NCI-H146 treated with DMSO at 0.1 percent for 48 hours (cell line): ENCODE data around the gene MOGAT1.
"Not testable (repeated sequence)": the region's sequence is repeated elsewhere in the genome, so short reads cannot be mapped to it uniquely, and the experiment has no call there.

Source experiments
- DNase-seq: peaks from one replicate; lab custom pipeline; 2025; ENCODE audit not compliant: unreplicated experiment; lab: John Stamatoyannopoulos, UW

Gene MOGAT1

DNA sequence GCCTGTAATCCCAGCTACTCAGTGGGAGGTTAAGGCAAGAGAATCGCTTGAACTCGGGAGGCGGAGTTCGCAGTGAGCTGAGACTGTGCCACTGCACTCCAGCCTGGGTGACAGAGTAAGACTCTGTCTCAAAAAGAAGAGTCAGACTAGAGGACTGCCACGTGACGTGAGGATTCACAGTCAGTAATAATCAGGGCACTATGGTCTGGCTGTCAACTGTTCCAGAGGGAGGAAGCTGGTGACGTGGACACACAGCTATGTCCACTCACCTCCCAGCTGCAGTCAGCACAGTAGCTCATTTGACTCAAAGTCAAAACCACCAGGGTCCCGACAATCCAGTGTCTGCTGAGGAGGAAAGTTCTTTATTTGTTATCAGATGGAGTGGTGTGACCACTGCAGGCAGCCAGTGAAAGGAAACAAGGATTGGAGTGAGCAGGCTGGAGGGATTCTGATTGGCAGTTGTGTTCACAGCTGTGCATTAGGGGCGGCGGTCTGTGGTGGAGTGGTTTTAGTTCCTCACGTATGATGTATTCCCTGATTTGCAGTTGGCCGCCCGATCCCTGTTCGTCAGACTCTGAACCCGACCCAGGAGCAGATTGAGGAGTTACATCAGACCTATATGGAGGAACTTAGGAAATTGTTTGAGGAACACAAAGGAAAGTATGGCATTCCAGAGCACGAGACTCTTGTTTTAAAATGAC, 37.9 kb downstream of the MOGAT1 start:
- peak; percentile 74 for DNase-seq

- DNase-seq, result no peak
These were observed 39.3 kb downstream of the MOGAT1 start for GRCh38 chr2:222710736-222711135.

DNA sequence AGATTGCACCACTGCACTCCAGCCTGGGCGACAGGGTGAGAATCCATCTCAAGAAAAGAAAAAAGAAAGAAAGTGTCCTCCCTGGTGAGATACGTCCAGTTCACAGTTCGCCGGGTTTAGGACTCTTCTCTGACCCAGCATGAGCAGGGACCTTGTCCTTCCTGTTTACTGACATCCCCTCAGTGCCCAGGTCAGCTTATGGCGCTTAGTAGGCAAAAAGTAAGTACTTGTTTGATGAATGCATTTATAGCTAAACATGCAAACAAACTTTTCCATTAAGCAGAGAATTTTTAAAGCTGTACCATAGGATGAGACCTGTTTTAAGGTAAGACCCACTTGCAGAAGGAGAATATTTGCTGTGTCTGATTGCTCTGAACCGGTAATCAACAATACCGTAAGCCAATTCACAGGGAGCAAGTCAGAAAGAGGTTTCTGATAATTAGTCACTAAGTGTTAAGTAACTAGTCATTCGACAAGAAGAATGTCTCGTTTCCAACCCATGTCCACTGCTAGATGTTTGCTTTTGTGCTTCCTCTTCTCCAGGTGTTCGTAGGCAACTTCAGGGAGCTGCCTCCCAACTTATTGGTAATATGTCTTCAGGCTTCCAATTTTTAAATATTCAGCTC, 40.0 kb downstream of the MOGAT1 start:
- no peak for DNase-seq

DNA sequence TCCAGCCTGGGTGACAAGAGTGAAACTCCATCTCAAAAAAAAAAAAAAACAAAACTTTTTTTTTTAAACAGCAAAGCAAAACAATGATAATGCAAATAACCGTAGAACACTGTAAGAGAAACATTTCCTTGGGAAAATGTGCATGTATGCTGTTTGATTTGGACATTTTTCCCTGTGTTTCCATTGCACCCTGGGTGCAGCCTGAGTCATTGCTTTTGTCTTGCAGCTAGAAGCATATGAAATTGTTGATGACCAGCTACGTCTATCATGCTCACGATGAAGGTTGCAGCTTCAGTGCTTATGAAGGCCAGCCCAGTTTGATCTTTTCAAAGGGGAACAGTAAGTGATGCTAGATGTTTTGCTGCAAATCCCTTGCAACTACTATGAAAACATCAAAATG, 41.5 kb downstream of the MOGAT1 start:
- DNase-seq, result no peak

- DNase-seq, result no peak
These were observed 43.1 kb downstream of the MOGAT1 start for GRCh38 chr2:222714361-222715241.

DNA sequence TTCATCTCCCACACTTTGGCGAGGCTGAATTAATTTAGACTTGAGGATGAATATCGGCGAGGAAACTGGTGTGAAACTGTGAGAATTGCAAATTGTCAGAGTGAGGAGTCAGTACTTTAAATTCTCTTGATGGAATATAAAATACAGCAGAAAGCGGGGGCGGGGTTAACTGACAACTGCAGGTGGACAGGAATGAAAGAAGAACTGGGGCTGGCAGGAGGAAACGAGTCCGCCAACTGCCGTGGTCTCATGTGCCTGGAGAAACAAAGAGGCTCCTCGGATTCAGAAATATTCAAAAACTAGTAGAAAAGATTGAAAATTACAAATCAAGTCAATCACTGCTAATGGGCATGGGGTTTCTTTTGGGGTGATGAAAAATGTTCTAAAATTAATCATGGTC, 44.3 kb downstream of the MOGAT1 start:
- no peak for DNase-seq

GRCh38 chr2:222719787-222720186, 48.3 kb downstream of the MOGAT1 start:
- DNase-seq, result not testable (repeated sequence)

GRCh38 chr2:222721597-222721996, 50.1 kb downstream of the MOGAT1 start:
- DNase-seq, result not testable (repeated sequence)

- DNase-seq, result no peak
These were observed 51.0 kb downstream of the MOGAT1 start for GRCh38 chr2:222722327-222722946.

DNA sequence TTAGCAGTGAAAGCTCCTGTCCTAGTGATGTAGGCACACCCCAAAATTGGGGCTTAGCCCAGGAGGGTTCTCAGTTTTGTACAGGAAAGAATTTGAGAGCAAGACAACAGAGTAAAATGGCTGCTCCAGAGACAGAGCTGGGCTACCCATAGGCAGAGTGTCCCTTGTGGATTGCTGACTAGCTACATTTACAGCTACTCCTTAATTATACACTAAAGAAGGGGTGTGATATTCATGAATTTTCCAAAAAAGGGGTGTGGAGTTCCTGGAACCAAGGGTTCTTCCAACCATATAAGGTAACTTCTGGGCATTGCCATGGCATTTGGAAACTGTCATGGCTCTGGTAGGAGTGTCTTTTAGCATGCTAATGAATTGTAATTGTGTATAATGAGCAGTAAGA, 52.8 kb downstream of the MOGAT1 start:
- no peak for DNase-seq

DNA sequence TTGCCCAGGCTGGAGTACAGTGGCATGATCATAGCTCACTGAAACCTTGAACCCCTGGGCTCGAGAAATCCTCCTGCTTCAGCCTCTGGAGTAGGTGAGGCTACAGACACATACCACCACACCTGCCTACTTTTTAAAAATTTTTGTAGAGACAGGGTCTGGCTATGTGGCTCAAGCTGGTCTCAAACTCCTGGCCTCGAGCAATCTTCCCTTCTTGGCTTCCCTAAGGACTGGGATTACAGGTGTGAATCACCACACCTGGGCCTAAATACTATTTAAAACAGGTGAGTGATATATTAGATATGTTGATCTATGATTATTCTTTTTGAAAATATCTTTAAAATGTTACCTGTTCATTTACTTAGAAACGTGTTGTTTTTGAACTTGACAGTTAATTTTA, 57.2 kb downstream of the MOGAT1 start:
- DNase-seq, result no peak

GRCh38 chr2:222730366-222730999, 59.0 kb downstream of the MOGAT1 start:
- DNase-seq, result peak; percentile 38

GRCh38 chr2:222731201-222731621, 59.8 kb downstream of the MOGAT1 start:
- no peak for DNase-seq

DNA sequence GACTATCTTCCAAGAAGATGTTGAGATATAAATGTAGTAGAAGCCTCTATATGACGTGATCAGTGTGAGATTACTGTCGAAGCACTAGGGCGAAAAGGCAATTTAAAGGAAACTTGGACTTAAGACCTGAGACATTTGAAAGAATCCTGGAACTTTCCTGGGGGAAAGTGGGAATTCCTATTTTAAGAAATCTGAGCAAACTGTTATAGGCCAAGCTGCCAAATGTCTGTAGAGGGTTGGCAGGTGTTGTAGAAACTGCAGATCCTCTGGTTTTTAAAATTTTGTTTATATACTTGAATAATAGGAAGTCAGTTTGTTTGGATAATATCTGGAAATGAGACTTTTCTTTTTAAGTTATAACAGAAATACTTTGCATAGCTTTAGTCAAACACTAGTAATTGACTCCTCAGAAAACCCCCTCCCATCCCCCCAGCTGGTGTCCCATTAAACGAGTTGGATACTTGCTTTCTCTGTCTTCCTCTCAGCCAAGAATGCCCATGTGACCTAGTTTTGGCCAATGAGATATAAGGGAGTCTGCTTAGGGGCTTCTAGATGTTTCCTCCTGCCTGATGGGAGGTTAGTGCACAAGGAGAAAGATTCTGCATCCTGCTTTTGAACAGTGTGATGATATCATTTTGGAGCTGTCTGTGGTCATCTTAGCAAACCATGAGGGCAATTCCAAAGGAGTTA, 61.2 kb downstream of the MOGAT1 start:
- no peak for DNase-seq

GRCh38 chr2:222733470-222733845, 62.0 kb downstream of the MOGAT1 start:
- no peak for DNase-seq

DNA sequence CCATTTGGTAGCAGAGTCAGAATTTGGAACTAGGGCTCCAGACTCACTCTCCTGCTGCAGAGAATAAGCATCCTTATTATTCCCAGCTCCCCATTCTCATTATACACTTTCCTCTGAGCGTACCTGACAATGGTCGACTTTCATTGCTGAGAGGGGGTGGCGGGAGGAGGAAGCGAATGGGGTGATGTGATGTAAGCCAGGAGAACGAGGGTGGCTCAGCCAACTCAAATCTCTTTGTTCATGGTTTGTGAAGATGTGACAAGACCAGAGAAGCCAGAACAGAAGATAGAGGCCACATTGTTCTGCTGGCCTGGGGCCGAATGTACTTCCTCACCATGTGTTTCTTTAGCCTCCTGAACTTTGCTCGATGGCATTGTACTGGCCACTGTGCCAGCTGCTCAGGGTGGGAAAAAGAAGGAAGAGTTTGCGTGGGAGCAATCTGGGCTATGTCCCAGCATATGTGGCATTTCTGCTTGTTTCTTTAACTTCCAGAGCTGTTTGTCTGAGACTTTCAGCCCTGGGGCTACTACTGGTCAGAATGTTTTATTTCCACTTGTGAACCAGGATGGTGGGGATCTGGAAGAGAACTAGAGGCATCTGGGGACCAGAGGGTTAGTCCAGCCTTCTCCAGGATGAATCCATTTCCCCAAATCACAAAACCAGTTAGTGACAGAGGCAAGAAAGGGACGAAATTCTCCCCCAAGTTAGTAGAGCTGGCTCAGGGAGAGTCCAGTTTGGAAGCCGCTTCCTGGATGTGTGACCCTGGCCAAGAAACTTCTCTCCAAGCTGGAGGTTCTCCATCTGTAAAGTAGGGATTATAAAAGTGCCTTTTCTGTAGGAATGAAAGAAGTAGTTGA, 62.6 kb downstream of the MOGAT1 start:
- no peak for DNase-seq

DNA sequence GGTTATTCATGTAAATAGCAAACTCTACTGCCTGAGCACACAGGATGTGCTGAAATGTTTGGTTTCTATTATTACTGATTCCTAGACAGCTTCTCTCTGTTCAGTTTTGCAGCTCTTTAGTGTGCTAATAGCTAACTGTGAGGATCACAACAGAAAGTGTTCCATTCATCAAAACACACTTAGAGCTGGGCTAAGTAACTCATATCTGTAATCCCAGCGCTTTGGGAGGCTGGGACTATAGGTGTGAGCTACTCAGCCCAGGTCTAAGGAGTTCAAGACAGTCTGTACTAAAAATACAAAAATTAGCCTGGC, 63.2 kb downstream of the MOGAT1 start:
- no peak for DNase-seq

DNA sequence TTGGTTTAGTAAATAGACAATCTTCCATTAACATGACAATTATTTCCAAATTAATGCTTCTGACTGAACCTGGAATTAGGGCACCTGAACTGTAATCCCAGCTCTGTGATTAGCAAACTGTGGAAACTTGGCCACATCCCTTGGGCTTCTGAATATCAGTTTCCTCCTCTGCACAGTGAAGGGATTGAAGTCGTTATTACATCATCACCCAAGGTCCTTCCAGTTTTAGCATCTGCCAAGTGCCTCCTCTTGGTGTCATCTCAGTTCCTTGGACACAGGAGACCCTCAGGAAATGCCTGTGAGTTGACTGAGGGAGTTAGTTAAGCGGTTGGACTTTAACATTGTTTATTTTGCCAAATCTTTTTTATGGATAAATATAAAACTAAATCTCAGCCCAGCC, 64.8 kb downstream of the MOGAT1 start:
- no peak for DNase-seq

DNA sequence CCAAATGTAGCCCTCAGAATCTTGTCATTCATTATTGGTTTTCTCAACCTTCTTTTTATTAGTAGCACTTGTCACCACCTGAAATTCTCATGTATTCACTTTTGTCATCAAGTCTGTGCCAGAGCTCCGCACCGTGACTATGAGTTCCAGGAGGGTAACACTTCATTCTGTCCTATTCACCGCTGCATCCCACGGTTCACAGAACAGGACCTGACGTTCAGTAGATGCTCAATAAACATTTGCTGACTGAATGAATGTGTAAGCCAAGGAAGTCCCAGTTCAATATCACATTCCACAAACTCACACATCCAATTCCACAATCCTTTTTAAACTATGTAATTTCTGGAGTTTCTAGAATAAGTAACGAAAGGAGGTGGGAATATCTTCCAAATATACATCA, 65.5 kb downstream of the MOGAT1 start:
- no peak for DNase-seq

GRCh38 chr2:222738312-222738711, 66.9 kb downstream of the MOGAT1 start:
- DNase-seq, result no peak
